HG03460 (cell line): ENCODE measurements around the gene ASMT.
A peak's percentile ranks its signal among the peaks of the same experiment; 100 is the strongest.
"Not testable (repeated sequence)": the region's sequence is repeated elsewhere in the genome, so short reads cannot be mapped to it uniquely, and the experiment has no call there.

Experiments
- ATAC-seq: cut with Tn5 transposase; IDR thresholded peaks from one replicate; pipeline ENCODE4 v1.9.1; 2021; ENCODE audit not compliant: unreplicated experiment

The ASMT gene

GRCh38 chrX:1614927-1615326 is at the start of gene ASMT:
Gene ASMT (plus strand): TSS chrX:1615059. CDS start chrX:1615200, 141 bp downstream.
- no peak for ATAC-seq

- ATAC-seq: not testable (repeated sequence)
These were observed 40.7 kb upstream of the ASMT start for GRCh38 chrX:1574181-1574580.

DNA sequence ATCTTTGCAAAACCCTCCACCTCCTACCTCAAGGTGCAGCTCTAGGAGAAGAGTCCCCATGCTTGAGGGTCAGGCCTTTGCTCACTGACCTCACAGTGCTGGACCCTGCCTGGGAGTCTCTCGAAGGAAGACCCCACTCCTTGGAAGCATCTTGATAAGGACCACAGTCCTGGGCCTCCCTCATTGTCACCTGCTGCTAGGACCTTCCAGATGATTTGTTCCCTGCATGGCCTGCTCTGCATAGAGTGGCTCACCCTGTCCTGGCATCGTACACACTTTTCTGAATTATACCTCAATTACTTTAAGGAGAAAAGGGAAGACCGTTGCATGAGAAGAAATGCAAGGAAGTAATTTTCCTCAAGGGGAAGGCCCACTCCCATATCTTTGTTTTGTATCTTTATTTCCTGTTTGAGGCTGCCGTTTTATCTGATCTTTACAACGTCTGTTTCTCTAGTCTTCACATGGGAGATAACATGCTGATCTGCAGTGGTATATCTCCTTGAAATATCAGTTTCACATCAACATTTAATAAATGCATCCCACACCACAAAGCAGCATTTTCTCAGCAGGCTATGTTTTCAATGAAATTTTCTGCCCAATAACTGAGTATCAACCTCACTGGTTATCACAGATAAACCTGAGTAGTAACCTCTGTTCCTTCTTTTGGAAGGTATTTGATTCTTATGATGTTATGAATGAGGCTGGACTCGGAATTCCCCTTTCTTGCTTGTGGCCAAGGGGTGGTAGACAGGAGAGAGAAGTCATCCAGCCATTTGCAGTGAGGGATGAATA is 38.5 kb upstream of the ASMT start:
- no peak for ATAC-seq

DNA sequence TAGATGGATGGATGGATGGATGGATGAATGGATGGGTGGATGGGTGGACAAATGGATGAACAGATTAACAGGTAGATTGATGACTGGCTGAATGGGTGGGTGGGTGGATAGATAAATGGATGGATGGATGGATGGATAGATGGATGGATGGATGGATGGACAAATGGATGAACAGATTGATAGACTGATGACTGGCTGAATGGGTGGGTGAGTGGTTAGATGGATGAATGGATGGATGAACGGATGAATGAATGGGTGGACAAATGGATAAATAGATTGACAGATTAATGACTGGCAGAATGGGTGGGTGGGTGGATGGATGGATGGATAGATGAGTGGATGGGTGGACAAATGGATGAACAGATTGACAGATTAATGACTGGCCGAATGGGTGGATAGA is 37.0 kb upstream of the ASMT start:
- no peak for ATAC-seq

DNA sequence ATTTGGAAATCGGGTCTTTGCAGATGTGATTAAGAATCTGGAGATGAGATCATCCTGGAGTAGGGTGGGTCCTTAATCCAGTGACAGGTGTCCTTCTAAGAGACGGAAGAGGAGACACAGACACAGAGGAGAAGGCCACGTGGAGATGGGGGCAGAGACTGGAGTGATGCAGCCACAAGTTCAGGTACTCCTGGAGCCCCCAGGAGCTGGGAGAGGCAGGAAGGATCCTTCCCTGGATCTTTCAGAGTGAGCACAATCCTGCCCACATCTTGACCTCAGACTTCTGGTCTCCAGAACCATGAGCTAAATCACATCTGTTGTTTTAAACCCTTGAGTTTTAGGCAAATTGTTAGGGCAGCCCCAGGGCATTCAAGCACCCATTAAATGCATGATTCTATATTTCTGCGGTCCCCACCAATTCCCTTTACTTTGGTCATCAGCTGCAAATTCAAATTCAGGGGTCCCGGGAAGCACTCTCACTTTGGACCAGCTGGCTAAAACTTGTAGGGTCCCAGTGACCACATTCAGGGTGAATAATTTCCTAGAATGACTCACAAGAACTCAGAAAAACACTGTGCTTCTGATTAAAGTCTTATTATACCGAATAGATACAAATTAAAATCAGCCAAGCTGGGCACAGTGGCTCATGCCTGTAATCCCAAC is 36.2 kb upstream of the ASMT start:
- ATAC-seq: no peak

DNA sequence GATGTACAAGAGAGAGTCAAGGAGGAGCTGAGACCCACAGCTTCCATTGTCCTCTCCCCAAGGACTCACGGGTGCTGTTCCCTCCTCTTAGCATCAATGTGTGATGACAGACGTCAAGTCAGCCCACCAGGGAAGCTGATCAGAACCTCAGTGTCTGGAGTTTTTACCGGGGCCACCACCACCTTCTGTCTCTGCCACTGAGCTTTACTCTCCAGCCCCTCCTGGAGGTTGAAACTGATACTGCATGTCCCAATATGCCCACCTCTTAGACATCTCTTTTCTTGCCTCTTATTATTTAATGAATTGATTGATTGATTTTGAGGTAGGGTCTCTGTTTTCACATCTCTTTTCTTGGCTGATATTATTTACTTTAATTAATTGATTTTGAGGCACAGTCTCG is 33.7 kb upstream of the ASMT start:
- no peak for ATAC-seq

DNA sequence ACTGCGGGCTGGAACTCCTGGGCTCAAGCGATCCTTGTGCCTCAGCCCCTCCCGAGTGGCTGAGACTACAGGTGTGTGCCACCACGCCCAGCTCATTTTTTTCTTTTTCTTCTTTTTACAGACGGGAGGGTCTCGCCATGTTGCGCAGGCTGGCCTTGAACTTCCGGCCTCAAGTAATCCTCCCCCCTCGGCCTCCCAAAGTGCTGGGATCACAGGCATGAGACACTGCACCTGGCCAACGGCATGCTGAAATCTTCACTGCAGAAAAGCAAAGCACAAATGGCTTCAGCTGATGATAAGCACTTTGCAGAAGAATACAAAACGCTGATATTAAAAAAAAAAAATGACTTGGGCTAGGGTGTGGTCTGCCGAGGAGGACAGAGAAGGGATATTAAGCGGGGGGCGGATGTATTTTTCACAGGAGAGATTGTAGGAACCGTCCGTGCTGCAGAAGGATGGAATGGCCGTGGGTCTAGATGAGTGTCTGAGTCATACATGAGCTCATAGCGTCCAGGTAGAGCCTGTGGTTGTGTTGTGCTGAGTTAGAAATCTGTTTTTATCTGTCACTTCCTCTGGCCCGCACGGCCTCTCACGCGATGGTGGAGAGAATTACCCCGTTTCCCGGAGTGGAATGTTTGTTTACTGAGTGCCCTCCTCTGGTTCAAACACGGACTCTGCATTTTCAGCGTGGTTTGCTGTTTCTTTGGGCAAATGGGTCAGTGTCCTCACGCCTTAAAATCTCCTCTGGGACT is 32.0 kb upstream of the ASMT start:
- ATAC-seq: no peak

- ATAC-seq: no peak
These were observed 30.4 kb upstream of the ASMT start for GRCh38 chrX:1584237-1585011.

DNA sequence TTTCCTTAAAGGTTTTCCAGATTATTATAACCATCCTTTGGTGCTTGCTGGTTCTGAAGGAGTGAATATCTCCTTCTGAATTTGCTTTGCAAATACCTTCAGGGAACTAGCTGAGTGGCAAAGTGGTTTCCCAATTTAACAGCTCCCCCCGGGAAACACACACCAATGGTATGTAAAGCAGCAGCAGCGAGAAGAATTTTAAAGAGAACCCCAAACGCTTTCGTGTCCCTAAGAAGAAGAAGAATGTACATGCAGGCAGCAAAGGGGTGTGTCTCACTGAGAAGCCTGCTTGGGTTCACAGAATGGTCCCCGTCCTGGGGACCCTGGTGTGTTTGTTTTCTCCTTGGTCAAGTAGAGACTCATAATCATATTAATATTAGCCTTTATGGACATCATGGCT is 27.7 kb upstream of the ASMT start:
- ATAC-seq: no peak

DNA sequence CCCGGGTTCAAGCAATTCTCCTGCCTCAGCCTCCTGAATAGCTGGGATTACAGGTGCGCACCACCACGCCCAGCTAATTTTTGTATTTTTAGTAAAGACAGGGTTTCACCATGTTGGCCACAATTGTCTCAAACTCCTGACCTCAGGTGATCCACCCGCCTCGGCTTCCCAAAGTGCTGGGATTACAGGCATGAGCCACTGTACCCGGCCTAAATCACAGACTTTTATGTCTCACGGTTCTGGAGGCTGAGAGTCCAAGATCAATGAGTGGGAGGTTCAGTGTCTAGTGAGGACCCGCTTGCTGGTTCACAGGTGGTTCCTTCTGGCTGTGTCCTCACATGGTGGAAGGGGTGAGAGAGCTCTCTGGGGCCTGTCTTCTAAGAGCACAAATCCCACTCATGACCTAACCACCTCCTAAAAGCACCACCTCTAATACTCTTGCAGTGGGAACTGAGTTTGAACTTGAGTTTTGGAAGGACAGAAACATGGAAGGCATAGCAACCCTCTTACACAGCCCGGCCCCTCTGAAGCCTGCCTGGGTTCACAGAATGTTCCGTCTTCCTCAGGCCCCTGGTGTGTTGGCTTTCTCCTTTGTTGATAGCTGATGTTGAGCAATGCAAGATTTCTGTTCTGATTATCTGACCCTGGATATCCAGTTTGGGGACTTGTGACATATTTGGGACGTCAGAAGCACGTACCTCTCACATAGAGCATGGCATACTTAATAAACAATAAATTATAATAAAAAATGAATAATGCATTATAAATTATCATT is 25.3 kb upstream of the ASMT start:
- ATAC-seq: no peak

DNA sequence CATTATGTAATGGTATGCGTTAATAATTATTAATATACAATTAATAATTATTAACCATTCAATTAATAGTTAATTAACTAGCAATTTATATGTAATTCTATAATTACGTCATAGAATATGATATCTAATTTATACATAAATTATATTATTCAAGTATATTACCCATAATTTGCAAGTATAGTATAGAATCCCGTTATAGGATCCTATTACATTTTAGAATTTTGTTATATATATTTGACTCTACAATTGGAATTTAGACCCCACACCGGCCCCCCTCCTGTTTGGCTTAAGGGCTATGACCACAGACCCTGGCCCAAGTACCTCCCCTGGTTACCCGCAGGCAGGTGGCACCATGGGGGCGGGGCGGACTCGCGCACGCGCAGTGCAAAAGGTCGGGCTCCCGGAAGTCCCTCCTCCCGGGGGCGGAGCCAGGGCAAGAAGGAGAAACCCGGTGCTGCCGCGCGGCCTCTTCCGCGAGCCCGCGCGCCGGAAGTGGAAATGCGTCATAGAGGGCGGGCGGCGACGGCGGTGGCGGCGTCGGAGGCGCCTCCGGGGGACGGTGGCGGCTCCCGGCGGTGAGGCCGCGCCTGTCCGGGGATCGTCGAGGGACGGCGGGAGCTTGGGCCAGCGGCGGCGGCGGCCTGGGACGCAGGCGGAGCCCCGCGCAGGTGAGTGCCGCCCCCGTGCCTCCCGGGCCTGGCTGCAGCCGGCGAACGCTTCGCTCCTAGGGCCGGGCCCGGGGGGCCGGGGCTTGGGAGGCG is 23.6 kb upstream of the ASMT start, which contains the start of gene AKAP17A:
Gene AKAP17A, plus strand, starts transcription at position 503 of the 761 bp plus-strand sequence. CDS start 1,859 bp downstream, outside the sequence.
- peak; percentile 79 for ATAC-seq

DNA sequence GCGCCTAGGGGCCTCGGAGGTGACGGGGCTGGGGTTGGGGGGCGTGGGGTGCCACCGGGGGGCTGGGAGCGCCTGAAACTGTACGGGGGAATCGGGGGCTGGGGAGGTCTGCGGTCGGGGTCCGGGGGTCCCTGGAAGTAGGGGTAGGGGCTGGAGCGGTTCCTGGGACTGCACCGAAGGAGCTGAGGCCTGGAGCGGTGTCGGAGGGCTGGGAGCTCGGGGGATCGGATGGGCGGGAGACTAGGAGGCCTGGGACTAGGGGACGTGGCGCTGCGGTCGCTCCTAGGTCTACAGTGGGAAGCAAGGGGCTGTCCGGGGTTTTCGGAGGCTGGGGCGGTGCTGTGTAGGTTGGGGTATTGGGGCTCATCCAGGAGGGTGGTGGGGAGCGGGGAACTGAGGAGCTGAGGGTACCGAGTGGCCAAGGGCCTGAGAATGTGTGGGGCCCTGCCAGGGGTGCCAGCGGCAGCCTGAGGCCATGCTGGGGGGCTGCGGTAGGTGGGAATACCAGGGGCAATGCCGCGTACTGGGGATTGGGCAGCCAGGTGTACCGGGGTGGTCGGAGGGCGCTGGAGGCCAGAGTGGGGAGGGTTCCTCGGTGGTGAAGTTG is 22.9 kb upstream of the ASMT start:
- no peak for ATAC-seq

- no peak for ATAC-seq
These were observed 22.3 kb upstream of the ASMT start for GRCh38 chrX:1592470-1593142.

GRCh38 chrX:1593286-1594271 is 21.3 kb upstream of the ASMT start:
- no peak for ATAC-seq

DNA sequence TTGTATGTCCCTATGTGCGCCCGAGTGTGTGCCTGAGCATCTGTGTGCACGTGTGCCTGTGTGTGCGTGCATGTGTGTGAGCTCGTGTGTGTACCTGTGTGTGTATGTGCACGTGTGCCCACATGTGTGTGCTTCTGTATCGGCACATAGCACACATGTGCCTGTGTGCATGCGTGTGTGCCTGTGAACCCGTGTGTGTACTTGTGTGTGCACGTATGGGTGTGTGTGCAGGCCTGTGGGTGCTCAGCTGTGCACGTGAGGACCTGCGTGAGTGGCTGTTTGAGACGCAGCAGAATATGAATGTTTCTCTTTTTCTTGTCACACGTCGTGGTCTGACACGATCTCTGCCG is 19.2 kb upstream of the ASMT start:
- no peak for ATAC-seq

DNA sequence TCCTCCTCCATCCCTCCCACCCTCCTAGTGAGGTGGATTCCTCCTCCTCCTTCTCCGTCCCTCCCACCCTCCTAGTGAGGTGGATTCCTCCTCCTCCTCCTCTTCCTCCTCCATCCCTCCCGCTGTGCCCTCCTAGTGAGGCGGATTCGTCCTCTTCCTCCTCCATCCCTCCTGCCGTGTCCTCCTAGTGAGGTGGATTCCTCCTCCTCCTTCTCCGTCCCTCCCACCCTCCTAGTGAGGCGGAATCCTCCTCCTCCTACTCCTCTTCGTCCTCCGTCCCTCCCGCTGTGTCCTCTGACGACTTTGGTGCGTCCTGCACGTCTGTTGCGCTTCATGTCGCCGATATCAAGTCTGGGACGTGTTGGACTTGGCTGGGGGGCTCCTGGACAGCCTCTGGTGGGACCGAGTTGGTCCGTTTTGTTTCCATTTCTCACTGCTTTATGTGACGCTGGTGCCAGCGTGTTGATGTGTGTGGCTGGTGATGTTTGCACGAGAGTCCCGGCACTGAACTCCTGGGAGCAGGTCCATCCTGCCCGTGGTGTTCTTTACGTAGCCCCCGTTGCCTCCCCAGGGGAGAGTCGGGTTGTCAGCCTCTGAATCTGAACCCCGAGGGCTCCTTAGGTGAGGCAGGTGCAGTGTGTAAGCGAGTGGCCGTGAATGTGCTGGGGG is 18.0 kb upstream of the ASMT start:
- ATAC-seq: no peak
